BJ (cell line): Measurements from ENCODE around the gene PFKFB2. TPM values are rescaled to one million over a fixed set of nuclear protein-coding genes. Genes with fewer than 3 reads are reported as not detected.

Experiments used
- CTCF ChIA-PET: fragments of 350-600 bp; formaldehyde crosslinking; extraction: SDS; loops from one replicate; lab custom pipeline; 2021; ENCODE audit warnings: antibody characterized with exemption, inconsistent platforms; lab: Yijun Ruan, JAX
- POLR2A ChIA-PET: fragments of 300-600 bp; sonication (Branson Sonifier 250); formaldehyde crosslinking; extraction: SDS; loops from one replicate; lab custom pipeline; 2021; ENCODE audit warnings: antibody characterized with exemption; lab: Charles Lee
- DNase-seq: peaks from one replicate; pipeline ENCODE4 v3.0.0-alpha.2; 2011; ENCODE audit warnings: low read depth
- H3K27me3 ChIP-seq: 2 replicates; pipeline ENCODE4 v1.6.0; 2011; ENCODE audit warnings: low read length; ENCODE audit not compliant: control insufficient read depth, insufficient read depth
- H3K36me3 ChIP-seq: 2 replicates; pipeline ENCODE4 v1.5.1; 2011; ENCODE audit warnings: low read length; ENCODE audit not compliant: control insufficient read depth, insufficient read depth
- H3K4me3 ChIP-seq: 2 replicates; pipeline ENCODE4 v1.5.1; 2011; ENCODE audit warnings: low read depth, mild to moderate bottlenecking, control low read depth, low read length
- CTCF ChIP-seq: IDR thresholded peaks from 2 replicates; pipeline ENCODE4 v1.5.1; 2011; ENCODE audit warnings: low read depth, mild to moderate bottlenecking, control low read depth, inconsistent platforms, low read length, moderate library complexity; ENCODE audit not compliant: insufficient read depth
- polyA plus RNA-seq: library from polyadenylated mRNA; depleted of rRNA; stranded (reverse); fragments of >200 nt; gene quantifications from 2 replicates; pipeline ENCODE4 v1.2.3, GENCODE V29; 2011

The PFKFB2 gene
- polyA plus RNA-seq, 1 experiment: 1.5 TPM

GRCh38 chr1:207050480-207051190 lies 2.4 kb upstream of the PFKFB2 start:
- peak; percentile 63 for DNase-seq
- Histone ChIP-seq H3K27me3 (no peaks in the 10 kb centered on the region), H3K36me3 (peaks cover 4% of the 10 kb centered on the region), H3K4me3 (peak overlapping the region; percentile 91)
- ChIA-PET CTCF (interaction anchor here (0.9 to 3.1 kb wide), 11 partner anchors 15 to 68 kb away, joined by 3 to 9 read pairs (median 6); partner anchors contain the start of gene C1orf116), POLR2A (no interaction called here)
- no peak for TF ChIP-seq CTCF

- Histone ChIP-seq H3K36me3 (peaks cover 4% of the 10 kb centered on the region), H3K4me3 (peak within 1 kb of the TSS; percentile 91), H3K27me3 (no peaks in the 10 kb centered on the region)
- POLR2A ChIA-PET: no interaction called here
- no peak for TF ChIP-seq CTCF
- no peak for DNase-seq
- CTCF ChIA-PET: interaction anchor here (1.8 to 2.0 kb wide), 2 partner anchors 16 to 69 kb away, joined by 5 to 7 read pairs; no protein-coding TSS in a partner anchor
Measured at GRCh38 chr1:207051191-207051943, 1.7 kb upstream of the PFKFB2 start, which contains the start of gene YOD1. TSS of gene YOD1 (minus strand) at chr1:207051208. CDS start at chr1:207051030, 178 bp downstream.

GRCh38 chr1:207054491-207054890 lies 1.4 kb downstream of the PFKFB2 start:
- Histone ChIP-seq H3K4me3 (no peak overlapping the region), H3K36me3 (no peaks in the 10 kb centered on the region), H3K27me3 (no peaks in the 10 kb centered on the region)
- DNase-seq: no peak
- ChIA-PET CTCF (interaction anchor here (0.8 kb wide), 1 partner anchor 8 kb away, joined by 3 read pairs; no protein-coding TSS in a partner anchor), POLR2A (no interaction called here)
- no peak for TF ChIP-seq CTCF

GRCh38 chr1:207055386-207056001 lies 2.4 kb downstream of the PFKFB2 start:
- Histone ChIP-seq H3K27me3 (no peaks in the 10 kb centered on the region), H3K4me3 (no peak overlapping the region), H3K36me3 (no peaks in the 10 kb centered on the region)
- CTCF ChIA-PET: interaction anchor here (0.7 to 1.1 kb wide), 3 partner anchors 9 to 266 kb away, joined by 3 to 4 read pairs (median 3); partner anchors contain the start of gene CD55
- POLR2A ChIA-PET: no interaction called here
- DNase-seq: no peak
- TF ChIP-seq CTCF: no peak
